ENCODE results near the gene APOB. TPM values are rescaled to one million over a fixed set of nuclear protein-coding genes. Genes with fewer than 3 reads are reported as not detected.

The APOB gene
- total RNA-seq, 1 donor from 2014 or later, result 15.9 TPM

GRCh38 chr2:20955277-20956026 lies 88.4 kb downstream of the APOB start:
- no peaks in the 10 kb centered on the region for H3K9me3 Mint-ChIP-seq (ENCODE audit: unreplicated experiment)
- H3K4me3 Mint-ChIP-seq (ENCODE audit: unreplicated experiment), result no peak overlapping the region
- H3K4me1 Mint-ChIP-seq (ENCODE audit: unreplicated experiment), result no peaks in the 10 kb centered on the region
- TF ChIP-seq CTCF (IDR thresholded peaks at IDR 0.05; ENCODE audit: unreplicated experiment), result no peak
- no peaks in the 10 kb centered on the region for H3K36me3 Mint-ChIP-seq (ENCODE audit: low read depth, unreplicated experiment)
- H3K27me3 Mint-ChIP-seq (ENCODE audit: unreplicated experiment), result no peaks in the 10 kb centered on the region
- no peak overlapping the region for H3K27ac Mint-ChIP-seq (ENCODE audit: unreplicated experiment)
- no peak for DNase-seq (ENCODE audit: low spot score)

GRCh38 chr2:20953146-20953824 lies 90.6 kb downstream of the APOB start:
- Mint-ChIP-seq H3K36me3 (ENCODE audit: low read depth, unreplicated experiment) (no peaks in the 10 kb centered on the region), H3K27me3 (ENCODE audit: unreplicated experiment) (no peaks in the 10 kb centered on the region), H3K27ac (ENCODE audit: unreplicated experiment) (no peak overlapping the region), H3K4me3 (ENCODE audit: unreplicated experiment) (no peak overlapping the region), H3K9me3 (ENCODE audit: unreplicated experiment) (no peaks in the 10 kb centered on the region), H3K4me1 (ENCODE audit: unreplicated experiment) (peaks cover 9% of the 10 kb centered on the region)
- DNase-seq (ENCODE audit: low spot score), result no peak
- TF ChIP-seq CTCF (IDR thresholded peaks at IDR 0.05; ENCODE audit: unreplicated experiment), result no peak

Other genes starting within 250 kb of the APOB start
- 21.9 TPM for gene LDAH, start 221.0 kb downstream of the APOB start, total RNA-seq (ENCODE audit: unreplicated experiment)
- gene TDRD15, start 79.9 kb upstream of the APOB start, total RNA-seq (ENCODE audit: unreplicated experiment), result 0.05 TPM